ENCODE results near the gene SARDH. TPM values are rescaled to one million over a fixed set of nuclear protein-coding genes. Genes with fewer than 3 reads are reported as not detected.
A peak's percentile ranks its signal among the peaks of the same experiment; 100 is the strongest.

Gene SARDH
- total and polyA plus RNA-seq, 2 of the 8 experiments (the other 6 are each of a cell fraction or from before 2014, with no cell fraction given), result 6.4 to 7.4 TPM

- Histone ChIP-seq H3K27me3 (replicated peaks in 1 of 4; ENCODE audit: control insufficient read depth in 3 of 4, extremely low read depth in 1 of 4, insufficient read depth in 3 of 4, low read length in 3 of 4) (no peaks in the 10 kb centered on the region; a peak in 1 of 7 replicates), H2AFZ (ENCODE audit: low read length) (no peak overlapping the region), H3K56ac (replicated peaks; ENCODE audit: insufficient read length, low read depth, low read length) (no peak overlapping the region), H4K8ac (ENCODE audit: extremely low read depth, insufficient read depth, low read length) (no peak overlapping the region), H3K4ac (replicated peaks; ENCODE audit: insufficient read length, low read depth, low read length) (no peak overlapping the region), H2BK5ac (ENCODE audit: low read depth, low read length) (no peak overlapping the region), H2BK120ac (replicated peaks; ENCODE audit: low read depth, low read length) (no peak overlapping the region), H3K23me2 (ENCODE audit: low read depth, low read length) (no peaks in the 10 kb centered on the region; the same call in 1 of the 2 replicates), H3K79me1 (ENCODE audit: low read depth, low read length) (no peaks in the 10 kb centered on the region), H4K91ac (replicated peaks; ENCODE audit: insufficient read length, low read length) (no peak overlapping the region), H3K9me3 (ENCODE audit: insufficient read depth in 2 of 2, low read depth in 1 of 2, low read length in 1 of 2) (peaks cover 0 to 3% of the 10 kb centered on the region in 2 experiments; a peak in 2 of 4 replicates), H3K14ac (ENCODE audit: insufficient read length) (no peak overlapping the region), H3K4me3 (ENCODE audit: extremely low read depth in 1 of 4, insufficient read depth in 2 of 4, low read depth in 3 of 4, low read length in 4 of 4) (no peak overlapping the region), H3K9ac (replicated peaks in 1 of 4; ENCODE audit: extremely low read depth in 1 of 4, low read depth in 3 of 4, low read length in 3 of 4) (no peak overlapping the region), H3K79me2 (ENCODE audit: control insufficient read depth in 1 of 2, insufficient read depth in 2 of 2, low read length in 2 of 2) (no peaks in the 10 kb centered on the region), H2BK12ac (ENCODE audit: low read depth, low read length) (no peak overlapping the region), H4K5ac (ENCODE audit: insufficient read length, low read depth, low read length) (no peak overlapping the region), H2BK15ac (ENCODE audit: low read length) (no peak overlapping the region), H3K4me2 (ENCODE audit: insufficient read depth in 1 of 2, low read depth in 2 of 2, low read length in 2 of 2) (no peak overlapping the region), H3K23ac (ENCODE audit: insufficient read length) (no peak overlapping the region), H3K18ac (ENCODE audit: extremely low read depth, low read length) (no peak overlapping the region), H3K36me3 (ENCODE audit: control insufficient read depth in 2 of 4, insufficient read depth in 4 of 4, low read length in 3 of 4) (peaks cover 2 to 12% (median 9%) of the 10 kb centered on the region in 4 experiments; a peak in 6 of 8 replicates), H3K4me1 (replicated peaks in 1 of 4; ENCODE audit: control insufficient read depth in 3 of 4, insufficient read depth in 4 of 4, low read length in 3 of 4) (no peaks in the 10 kb centered on the region; a peak in 1 of 7 replicates), H4K20me1 (replicated peaks in 1 of 2; ENCODE audit: control insufficient read depth in 1 of 2, insufficient read depth in 2 of 2, low read length in 2 of 2) (peaks cover 1 to 3% of the 10 kb centered on the region in 2 experiments), H2AK5ac (ENCODE audit: low read depth, low read length) (no peak overlapping the region), H3K27ac (ENCODE audit: low read depth, low read length) (no peak overlapping the region), H2BK20ac (ENCODE audit: low read length) (no peak overlapping the region)
- no peak for FAIRE-seq
- POLR2A ChIA-PET (ENCODE audit: partially characterized antibody), result no interaction called here
- 85% methylated on average over 19 of the region's 26 CpGs; no CpG with 5 or more reads in 1 of the 2 experiments for WGBS, 2 experiments (ENCODE audit: extremely low coverage in 1 of 2, insufficient coverage in 1 of 2, insufficient read length in 1 of 2, insufficient replicate concordance in 2 of 2, low coverage in 1 of 2, low lambda C conversion rate in 2 of 2, missing lambda C conversion rate in 1 of 2)
- CTCF ChIA-PET (ENCODE audit: partially characterized antibody), result interaction anchor here (0.6 kb wide), 1 partner anchor 66 kb away, joined by 3 read pairs; no protein-coding TSS in a partner anchor
- DNase-seq (ENCODE audit: low read depth in 1 of 2, low spot score in 2 of 2), result peak in 1 of 2 experiments; percentile 45
- TF ChIP-seq HDAC6 (IDR thresholded peaks at IDR 0.05; ENCODE audit: low read depth, low read length) (no peak), EZH2 (IDR thresholded peaks at IDR 0.05; ENCODE audit: low read depth, low read length, severe bottlenecking) (no peak), CBX8 (IDR thresholded peaks at IDR 0.05; ENCODE audit: borderline replicate concordance, low read depth, low read length) (no peak), CTBP2 (IDR thresholded peaks at IDR 0.05; ENCODE audit: borderline replicate concordance, insufficient read depth, insufficient read length, low read length) (no peak), SP4 (IDR thresholded peaks at IDR 0.05; ENCODE audit: low read length) (no peak), MAX (IDR thresholded peaks at IDR 0.05) (no peak), RAD21 (IDR thresholded peaks at IDR 0.05 in 1 of 2, conservative IDR thresholded peaks at IDR 0.05 in 1 of 2; ENCODE audit: low read depth in 2 of 2, low read length in 2 of 2) (no peak), CEBPB (IDR thresholded peaks at IDR 0.05; ENCODE audit: low read depth, low read length) (no peak), JUND (IDR thresholded peaks at IDR 0.05; ENCODE audit: low read length) (no peak), SRF (IDR thresholded peaks at IDR 0.05; ENCODE audit: low read depth, low read length) (no peak)
Observed at GRCh38 chr9:133763272-133764183, 25.4 kb upstream of the SARDH start.
